K562 (cell line): ENCODE results near the gene ATP2A2.

Experiments
- ELK1 ChIP-seq: sonication (generic); formaldehyde crosslinking; IDR thresholded peaks from 2 replicates; pipeline ENCODE4 v1.8.1; 2022; ENCODE audit warnings: missing genetic modification reagents
- RNF2 ChIP-seq: sonication (generic); IDR thresholded peaks from 2 replicates; pipeline ENCODE4 v1.6.1; 2016
- ZBTB17 ChIP-seq: fragments of 450-650 bp; formaldehyde crosslinking; IDR thresholded peaks from 2 replicates; pipeline ENCODE4 v1.4.0; 2020; ENCODE audit warnings: mild to moderate bottlenecking
- ZNF175 ChIP-seq: fragments of 200-800 bp; sonication (Bioruptor generic); IDR thresholded peaks from 2 replicates; pipeline ENCODE4 v1.6.1; 2016; ENCODE audit warnings: low read depth, mild to moderate bottlenecking, missing genetic modification characterization, missing compliant biosample characterization
- ZNF253 ChIP-seq: fragments of 250-450 bp; sonication (Bioruptor Pico); conservative IDR thresholded peaks from 2 replicates; pipeline ENCODE4 v1.6.1; 2021; ENCODE audit warnings: mild to moderate bottlenecking

GRCh38 chr12:110270125-110270962, 10.7 kb upstream of the ATP2A2 start:
- TF ChIP-seq ZNF253 (CRISPR knock-in tag): no peak
- no peak for TF ChIP-seq RNF2
- TF ChIP-seq ZNF175: no peak
- TF ChIP-seq ZBTB17 (CRISPR knock-in tag): no peak
- TF ChIP-seq ELK1 (CRISPR knock-in tag): no peak
